HG03103 (cell line): ENCODE measurements around the gene RPL11.
"Not testable (repeated sequence)": the region's sequence is repeated elsewhere in the genome, so short reads cannot be mapped to it uniquely, and the experiment has no call there.

ENCODE experiments used
- ATAC-seq: cut with Tn5 transposase; IDR thresholded peaks from one replicate; pipeline ENCODE4 v1.9.1; 2021; ENCODE audit warnings: low read depth; ENCODE audit not compliant: unreplicated experiment

RPL11 gene

DNA sequence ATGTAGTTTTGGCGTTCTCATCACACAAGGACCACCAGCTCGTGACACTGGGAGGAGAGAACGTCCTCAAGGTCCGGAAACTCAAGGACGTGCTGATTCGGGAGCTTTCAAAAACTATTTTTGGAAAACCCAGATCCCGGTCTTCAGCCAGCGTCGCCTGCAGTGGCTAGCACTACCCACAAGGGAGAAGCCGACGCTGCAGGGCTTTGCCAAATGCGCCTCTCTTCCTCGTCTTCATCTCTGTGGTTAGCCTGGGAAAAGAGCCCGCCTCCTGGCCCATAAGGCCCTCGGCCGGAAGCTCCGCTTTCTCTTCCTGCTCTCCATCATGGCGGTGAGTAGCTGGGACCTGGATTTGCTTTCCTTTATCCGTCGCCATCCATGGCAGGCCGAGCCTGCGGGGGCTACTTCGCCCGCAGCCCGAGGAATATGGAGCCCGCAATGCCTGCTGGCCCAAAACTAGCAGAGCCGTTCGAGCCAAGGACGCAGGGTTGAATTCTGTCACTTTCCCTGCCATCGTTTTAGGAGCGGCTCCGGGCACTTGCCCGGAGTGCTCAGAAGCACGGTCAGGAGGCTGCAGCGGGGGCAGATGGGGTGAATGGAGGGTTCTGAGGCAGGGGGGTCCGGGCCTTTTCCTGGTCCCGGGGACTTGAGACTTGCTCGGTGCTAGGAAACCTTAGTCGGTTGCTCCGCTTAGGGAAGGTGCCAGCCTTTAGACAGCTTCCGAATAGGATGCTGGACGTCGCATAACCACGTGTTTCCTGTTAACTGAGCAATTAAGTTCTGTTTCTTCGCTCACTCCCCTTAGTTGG is at the start of gene RPL11:
RPL11 (plus strand) TSS at position 308 of the 809 bp plus-strand sequence; CDS start at position 326, 18 bp downstream.
- peak; percentile 91 for ATAC-seq

DNA sequence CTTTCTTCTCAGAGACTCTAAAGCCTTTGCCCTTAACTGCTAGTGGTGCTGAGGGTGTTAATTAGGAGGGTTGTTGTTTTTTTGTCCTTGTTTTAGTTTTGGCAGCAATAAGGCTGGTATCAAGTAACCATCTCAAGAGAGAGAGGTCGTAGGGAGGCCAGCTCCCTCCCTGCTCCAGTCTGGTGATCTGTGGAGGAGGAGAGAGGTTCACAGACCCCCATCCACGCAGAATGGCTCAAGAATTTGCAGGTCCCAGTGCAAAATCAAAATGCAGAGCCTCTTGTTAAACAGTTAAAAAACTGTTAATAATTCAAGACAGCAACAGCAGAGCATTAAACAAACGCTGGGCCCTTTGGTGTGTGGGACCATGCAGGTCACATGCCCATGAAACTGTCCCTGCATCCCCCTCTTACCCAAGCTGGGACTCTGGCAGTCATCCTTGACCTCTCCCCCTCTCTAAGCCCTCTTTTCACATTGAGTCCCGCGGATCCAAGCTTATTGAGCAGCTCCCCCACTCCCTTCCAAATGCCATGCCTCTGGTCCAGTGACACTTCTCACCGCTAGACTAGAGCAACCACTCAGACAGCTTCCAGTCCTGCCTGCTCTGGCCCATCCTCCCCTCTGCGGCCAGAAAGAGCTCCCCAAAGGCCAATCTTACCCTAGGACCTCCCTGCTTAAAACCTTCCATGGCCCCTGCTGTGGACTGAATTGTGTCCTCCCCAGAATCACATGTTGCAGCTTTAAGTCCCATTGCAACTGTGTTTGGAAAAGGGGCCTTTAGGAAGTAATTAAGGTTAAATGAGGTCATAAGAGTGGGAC is 47.7 kb upstream of the RPL11 start:
- ATAC-seq, result no peak

DNA sequence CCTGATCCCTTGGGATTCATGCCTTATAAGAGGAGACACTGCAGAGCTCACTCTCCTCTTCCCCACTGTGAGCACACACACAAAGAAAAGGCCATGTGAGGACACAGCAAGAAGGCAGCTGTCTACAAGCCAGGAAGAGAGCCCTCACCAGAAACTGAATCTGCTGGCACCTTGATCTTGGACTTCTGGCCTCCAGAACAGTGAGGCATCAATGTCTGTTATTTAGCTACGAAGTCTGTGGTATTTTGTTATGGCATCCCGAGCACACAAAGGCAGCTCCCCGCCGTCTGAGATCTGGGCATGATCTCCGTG is 47.1 kb upstream of the RPL11 start:
- no peak for ATAC-seq

DNA sequence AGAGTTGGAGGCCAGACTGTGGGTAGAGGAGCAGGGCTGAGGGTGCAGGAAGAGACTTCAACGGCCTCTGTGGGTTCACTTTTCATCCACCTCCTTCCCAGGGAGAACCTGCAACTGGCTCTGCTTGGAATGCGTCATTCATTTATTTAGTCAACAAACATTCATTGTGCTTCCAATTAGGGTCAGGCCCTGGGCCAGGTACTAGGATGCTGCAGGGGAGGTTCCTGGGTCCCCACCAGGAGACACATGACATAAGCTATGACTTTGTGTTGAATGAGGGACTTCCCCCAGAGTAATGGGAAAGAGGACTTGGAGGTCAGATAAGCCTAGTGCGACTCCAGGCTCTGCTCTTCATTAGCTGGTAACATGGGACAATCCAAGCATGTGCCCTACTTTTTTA is 46.3 kb upstream of the RPL11 start:
- ATAC-seq, result no peak

DNA sequence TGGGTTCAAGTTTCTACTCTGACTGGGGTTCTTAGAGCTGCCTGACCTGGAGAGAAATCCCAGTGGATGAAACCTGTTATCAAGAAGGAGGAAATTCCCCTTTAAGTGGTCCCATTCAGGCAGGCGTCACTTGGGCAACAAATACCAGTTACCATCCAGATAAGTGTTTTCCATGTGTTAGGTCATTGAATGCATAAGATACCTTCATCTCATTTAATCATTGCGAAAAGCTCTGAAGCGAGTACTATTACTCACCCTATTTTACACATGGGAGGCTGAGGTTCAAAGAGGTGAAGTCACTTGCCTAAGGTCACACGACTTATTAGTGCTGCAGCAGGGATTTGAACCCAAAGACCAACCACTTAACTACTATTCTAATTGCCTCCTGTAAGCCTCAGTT is 45.5 kb upstream of the RPL11 start:
- no peak for ATAC-seq

DNA sequence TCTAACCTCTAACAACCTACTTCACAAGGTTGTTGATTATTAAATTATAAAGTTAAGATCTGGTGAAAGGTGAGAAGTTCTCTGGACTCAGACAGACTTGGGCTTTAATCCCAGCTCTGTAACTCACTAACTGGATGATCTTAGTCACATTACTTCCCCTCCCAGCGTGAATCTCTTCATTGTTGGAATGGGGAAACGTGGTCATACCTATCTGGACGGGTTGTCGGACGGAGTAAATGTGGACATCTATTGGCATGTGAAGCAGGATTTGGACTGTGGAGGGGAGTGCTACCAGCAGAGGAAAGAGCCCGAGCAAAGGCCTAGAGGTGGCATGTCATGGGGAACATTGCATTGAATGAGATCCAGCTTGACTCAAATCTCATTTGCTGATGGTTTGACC is 45.1 kb upstream of the RPL11 start:
- no peak for ATAC-seq

DNA sequence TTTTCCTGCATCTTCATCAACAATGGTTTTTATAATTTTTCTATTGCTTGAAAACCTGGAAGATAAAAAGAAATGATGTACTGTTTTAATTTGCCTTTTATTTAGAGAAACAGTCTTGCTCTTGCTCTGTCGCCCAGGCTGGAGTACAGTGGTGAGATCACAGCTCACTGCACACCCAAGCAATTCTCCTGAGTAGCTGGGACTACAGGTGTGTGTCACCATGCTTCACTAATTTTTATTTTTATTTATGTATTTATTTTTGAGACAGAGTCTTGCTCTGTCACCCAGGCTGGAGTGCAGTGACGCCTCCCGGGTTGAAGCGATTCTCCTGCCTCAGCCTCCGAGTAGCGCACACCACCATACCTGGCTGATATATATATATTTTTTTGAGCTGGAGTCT is 43.0 kb upstream of the RPL11 start:
- ATAC-seq, result no peak

DNA sequence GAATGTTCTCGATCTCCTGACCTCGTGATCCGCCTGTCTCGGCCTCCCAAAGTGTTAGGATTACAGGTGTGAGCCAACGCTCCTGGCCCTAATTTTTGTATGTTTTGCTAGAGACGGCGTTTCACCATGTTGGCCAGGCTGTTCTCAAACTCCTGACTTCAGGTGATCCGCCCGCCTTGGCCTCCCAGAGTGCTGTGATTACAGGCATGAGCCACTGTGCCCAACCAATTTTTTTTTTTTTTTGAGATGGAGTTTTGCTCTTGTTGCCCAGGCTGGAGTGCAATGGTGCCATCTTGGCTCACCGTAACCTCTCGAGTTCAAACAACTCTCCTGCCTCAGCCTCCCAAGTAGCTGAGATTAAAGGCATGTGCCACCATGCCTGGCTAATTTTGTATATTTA is 42.4 kb upstream of the RPL11 start:
- not testable (repeated sequence) for ATAC-seq

DNA sequence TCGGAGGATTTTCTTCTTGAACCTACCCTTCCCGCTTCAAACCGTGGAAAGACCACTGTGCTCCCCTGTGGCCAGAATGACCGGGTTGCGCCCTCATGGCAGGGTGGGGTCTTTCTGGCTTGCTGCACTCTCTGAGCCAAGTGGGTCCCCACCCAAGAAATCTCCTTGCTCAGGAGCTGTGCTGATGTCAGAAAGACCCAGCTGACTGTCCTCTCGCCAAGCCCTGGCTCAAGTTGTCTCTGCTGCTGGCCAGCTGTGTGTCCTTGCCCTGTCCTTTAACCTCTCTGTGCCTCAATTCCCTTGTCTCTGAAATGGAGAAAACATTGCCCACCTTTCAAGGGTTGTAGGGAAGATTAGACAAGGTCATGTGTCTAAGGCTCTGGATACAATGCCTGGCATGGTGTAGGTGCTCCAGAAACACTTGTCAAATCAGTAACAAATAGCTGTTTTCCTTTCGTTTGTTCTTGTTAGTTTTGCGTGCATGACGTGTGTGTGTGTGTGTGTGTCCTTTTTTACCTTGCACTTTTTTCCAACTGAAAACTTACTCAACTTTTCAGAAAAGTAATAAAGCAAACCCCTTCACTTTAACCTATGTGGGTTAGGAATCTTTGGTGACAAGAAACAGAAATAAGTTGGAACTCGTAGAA is 41.1 kb upstream of the RPL11 start:
- no peak for ATAC-seq

DNA sequence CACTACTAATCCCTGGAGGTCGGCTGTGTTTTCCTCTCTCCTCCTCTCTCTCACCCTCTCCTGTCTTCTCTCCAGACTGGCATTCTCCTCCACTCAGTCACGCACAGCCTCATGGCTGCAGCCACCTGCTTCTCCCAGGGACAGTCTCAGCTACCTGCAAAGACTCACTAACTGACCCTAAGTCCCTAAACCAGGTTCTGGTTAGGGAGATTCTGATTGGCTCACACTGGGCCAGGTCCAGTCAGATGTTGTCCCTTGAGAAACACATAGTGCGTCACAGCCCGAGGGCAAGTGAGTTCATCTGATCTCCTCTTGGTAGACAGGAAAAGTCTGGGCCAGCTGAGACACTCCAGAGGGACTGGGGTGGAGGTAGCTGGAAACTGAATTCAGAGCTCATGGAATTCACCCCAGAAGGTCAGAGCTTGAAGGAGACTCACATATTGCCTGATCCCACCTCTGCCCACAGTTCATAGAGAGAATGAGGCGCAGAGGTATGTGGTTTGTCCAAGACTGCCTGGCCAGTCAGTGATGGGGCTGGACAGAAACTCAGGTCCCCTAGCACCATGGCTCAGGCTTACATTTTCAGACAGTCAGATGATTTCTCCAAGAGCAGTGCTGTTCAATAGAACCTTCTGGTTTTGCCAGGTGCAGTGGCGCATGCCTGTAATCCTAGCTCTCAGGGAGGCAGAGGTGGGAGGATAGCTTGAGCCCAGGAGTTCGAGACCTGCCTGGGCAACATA is 40.4 kb upstream of the RPL11 start:
- ATAC-seq, result no peak

DNA sequence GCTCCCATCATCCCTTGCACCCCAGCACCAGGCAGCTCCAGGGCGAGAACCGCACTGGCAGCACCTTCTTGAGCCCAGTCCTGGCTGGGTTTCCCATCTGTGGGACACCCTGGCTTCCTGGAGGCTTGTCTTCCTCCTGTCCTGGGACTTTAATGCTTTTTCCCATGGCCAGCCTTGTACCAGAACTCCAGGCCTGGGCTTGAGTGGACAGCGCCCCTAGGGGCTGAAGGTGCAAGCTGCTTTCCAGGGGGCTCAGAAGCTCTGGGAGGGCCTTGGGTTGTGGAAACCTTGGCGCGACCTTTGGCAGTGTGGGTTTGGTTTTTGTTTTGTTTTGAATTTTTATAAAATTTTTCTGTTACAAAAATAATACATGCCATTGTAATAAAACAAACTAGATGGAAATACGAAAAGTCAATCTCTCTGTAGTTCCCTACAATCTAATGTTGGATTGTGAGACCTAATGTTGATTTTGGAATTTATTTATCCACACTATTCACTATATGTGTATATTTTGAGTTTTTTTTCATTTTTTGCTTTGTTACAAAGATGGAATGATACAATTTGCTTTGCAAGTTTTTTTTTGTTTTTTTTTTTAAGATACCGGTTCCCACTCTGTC is 33.8 kb upstream of the RPL11 start:
- ATAC-seq, result no peak

DNA sequence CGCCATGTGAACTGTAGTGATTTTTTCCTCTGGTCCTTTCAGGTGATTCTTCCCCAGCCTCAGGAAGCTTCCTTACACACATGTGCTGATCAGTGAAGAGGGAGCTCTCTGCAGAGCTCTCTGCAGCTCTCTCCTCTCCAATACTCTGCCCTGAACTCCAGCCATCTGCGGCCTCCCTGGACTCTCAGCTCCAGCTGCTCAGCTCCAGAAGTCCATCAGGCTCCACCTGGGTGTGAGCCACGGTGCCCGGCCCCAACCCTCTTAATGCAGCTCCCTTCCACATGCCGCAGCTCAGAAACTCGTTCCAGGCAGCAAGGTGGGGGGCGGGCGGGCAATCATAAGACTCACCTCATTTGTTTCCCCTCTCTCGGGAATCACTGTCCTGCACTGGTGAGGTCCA is 30.9 kb upstream of the RPL11 start:
- ATAC-seq, result no peak

DNA sequence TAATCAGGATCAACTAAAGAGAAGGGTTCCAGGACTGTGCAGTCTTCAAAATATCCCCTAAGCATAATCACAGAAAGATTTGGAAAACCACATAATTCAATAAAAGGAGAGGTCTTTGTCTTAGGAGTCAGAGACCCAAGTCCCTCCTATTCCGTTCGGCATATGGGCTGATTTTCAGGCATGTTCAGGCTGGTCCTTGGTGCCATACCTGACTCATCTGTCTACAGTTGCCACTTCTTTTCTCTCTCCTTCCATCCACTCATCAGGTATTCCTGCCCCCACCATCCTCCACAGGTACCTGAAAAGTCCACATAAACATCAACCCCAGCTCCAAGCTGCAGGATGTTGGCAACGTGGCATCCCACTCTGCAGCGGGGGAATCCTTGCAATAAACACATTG is 29.7 kb upstream of the RPL11 start:
- no peak for ATAC-seq

DNA sequence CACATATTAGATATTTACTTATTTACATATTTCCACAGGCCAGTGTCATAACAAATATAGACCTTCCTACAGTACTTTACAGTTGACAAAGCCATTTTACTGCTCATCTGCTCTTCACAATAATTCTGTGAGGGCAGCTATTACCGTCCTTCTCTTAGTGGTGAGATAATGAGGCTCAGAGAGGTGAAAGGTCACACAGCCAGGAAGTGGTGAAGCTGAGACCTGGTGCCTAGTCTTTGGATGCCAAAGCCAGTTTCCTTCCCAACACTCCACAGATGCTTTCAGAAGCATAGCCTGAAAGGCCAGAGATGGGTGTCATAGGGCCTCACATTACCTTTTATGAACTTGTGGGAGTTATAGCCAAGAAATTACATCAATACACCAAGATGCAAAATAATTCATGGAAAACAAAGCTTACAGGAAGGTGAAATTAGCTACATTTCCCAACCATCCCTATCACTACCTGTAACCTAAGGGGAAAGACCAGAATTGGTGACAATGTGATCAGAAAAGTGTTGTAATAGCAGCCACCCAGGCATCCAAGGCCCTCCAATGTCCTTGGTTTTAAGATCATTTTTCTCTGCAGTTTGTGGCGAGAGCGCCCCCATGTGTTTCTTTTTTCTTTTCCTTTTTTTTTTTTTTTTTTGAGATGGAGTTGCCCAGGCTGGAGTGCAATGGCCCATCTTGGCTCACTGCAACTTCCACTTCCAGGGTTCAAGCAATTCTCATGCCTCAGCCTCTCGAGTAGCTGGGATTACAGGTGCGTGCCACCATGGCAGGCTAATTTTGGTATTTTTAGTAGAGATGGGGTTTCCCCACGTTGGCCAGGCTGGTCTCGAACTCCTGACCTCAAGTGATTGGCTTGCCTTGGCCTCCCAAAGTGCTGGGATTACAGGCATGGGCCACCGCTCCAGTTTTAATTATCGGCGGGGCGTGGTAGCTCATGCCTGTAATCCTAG is 26.5 kb upstream of the RPL11 start:
- ATAC-seq, result no peak

DNA sequence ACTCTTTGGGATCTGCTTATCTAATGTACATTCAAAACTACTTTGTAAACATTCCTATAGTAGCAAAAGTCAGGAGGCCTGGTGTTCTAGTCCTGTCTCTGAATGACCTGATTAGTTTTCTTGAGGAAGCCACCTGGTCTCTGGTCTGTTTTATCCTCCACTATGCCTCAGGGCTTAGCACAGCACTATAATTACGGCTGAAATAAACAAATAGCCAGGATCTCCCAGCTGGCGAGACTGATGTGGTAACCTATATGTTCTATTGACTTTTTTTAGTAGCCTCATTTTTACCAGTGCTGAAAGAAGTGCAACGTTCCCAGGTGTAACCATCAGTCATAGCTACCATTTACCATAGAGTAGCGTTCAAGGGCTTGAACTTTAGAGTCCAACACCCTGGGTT is 24.2 kb upstream of the RPL11 start:
- no peak for ATAC-seq

DNA sequence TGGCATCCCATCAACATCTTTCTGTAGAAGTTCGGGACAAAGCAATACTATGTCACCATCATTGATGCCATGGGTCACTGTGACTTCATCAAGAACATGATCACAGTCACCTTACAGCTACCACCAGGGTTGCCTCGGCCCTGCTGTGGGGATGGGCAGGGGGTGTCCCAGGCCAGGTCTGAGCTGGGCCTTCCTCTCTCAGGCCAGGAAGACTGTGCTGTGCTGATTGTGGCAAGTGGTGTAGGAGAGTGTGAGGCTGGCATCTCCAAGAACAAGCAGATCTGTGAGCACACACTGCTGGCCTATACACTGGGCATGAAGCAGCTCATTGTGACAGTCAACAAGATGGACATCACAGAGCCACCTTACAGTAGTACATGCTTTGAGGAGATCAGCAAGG is 20.9 kb upstream of the RPL11 start:
- ATAC-seq, result no peak

DNA sequence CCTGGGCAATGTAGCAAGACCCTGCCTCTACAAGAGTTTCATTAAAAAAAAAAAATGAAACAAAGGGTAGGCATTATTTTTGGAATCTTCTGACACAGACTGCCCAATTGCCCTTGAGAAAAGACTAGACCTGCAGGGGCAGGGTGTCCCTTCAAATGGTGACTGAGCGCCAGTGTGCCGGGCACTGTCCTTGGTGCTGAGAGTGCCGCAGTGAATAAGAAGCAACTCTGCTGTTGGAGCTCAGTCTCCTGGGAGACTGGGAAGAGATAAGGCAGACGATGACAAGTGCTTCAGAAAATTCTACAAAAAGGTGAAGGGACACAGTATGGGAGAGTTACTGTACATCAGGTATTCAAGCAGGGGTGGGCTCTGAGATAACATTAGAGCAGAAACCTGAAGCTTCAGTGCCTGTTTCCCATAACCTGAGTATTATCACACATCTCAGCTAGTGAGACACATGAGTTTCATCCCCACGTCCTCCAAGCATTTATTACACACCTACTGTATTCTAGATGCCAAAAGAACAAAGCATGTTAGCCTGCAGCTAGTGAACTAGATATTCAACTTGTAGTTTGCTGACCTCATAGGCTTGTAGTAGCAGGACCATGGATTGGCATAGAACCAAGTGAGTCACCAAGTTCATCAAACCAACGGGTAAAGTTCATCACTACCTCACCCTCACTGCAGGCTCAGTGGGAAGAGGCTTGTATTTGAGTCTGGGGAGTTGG is 18.4 kb upstream of the RPL11 start:
- ATAC-seq, result no peak

DNA sequence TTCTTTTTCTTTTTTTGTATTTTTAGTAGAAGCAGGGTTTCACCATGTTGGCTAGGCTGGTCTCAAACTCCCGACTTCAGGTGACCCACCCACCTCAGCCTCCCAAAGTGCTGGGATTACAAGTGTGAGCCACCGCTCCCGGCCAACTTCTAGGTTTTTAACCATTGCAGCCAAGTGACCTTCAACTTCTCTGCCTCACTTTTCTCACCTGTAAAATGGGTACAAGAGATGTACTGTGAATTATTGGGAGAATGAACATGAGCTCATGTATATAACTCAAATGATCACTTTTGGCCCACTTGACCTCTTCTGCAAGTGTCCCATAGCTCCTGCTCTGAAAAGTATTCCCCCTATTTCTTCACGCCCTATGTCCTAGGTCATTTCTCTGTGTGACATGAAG is 11.8 kb upstream of the RPL11 start:
- no peak for ATAC-seq

DNA sequence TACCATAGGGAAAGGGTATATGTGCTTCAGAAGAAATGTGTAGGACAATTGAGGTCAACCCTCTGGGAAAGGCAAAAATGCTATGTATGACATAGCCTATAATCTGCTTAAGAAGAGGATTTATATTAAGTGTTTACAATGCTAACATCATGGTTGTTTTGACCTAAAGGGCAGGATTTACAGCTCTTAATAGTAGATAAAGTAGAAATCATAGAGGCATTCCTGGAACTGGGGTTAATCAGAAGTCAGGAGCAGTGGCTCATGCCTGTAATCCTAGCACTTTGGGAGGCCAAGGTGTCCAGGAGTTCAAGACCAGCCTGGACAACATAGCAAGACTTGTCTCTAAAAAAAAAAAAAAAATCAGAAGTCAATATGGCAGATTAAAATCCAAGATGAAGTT is 8.7 kb upstream of the RPL11 start:
- ATAC-seq, result no peak
